ENCODE results near the gene C18orf63.

DNA sequence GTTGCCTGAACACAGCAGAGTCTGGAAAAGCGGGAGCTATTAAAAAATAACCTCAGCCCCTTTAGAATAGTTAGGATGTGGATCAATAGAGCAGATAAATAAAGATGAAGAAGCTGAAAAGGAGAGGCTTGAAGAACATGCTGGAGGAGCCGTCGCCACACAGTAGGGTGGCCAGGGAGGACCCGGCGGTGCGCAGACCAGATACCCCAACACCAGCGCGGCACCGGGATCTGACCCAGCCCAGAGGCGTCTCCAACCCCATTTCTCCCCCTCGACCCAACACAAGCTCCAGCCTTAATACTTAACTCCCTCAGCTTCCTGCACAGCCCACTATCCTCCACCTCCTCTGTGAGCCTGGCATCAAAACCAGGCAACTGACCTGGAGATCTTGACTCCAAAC is 39.9 kb upstream of the C18orf63 start:
- no peak for TF ChIP-seq CTCF (IDR thresholded peaks at IDR 0.05)
- TF ChIP-seq POLR2AphosphoS5 (IDR thresholded peaks at IDR 0.05; ENCODE audit: low read depth, low read length): no peak
- no peak for TF ChIP-seq SIN3A (IDR thresholded peaks at IDR 0.05; ENCODE audit: borderline replicate concordance, insufficient read depth, low read depth, low read length)

All from Panc1 (cell line).